DND-41 (cell line): ENCODE data around the gene HNRNPLL.

Experiments used
- ATAC-seq: fragments of 200-7000 bp; cut with Tn5 transposase; 3 replicates; pipeline ENCODE4 v1.9.1; 2021; ENCODE audit warnings: low read depth; ENCODE audit not compliant: insufficient read depth
- DNase-seq: peaks from one replicate; pipeline ENCODE4 v3.0.0-alpha.2; 2020
- H2AFZ ChIP-seq: 2 replicates; pipeline ENCODE4 v1.6.0; 2012; ENCODE audit warnings: low read depth, low read length
- H3K27ac ChIP-seq: 2 replicates; pipeline ENCODE4 v1.5.1; 2012; ENCODE audit warnings: low read length, inconsistent platforms
- H3K27me3 ChIP-seq: fragments of 200-600 bp; sonication (generic); 2 replicates; pipeline ENCODE4 v1.6.0; 2012; ENCODE audit warnings: low read length, mild to moderate bottlenecking, inconsistent platforms; ENCODE audit not compliant: insufficient read depth, poor library complexity
- H3K36me3 ChIP-seq: 2 replicates; pipeline ENCODE4 v1.5.1; 2012; ENCODE audit warnings: low read length, inconsistent platforms; ENCODE audit not compliant: insufficient read depth
- H3K4me1 ChIP-seq: 2 replicates; pipeline ENCODE4 v1.5.1; 2012; ENCODE audit warnings: mild to moderate bottlenecking, low read length; ENCODE audit not compliant: insufficient read depth
- H3K4me2 ChIP-seq: 2 replicates; pipeline ENCODE4 v1.6.0; 2012; ENCODE audit warnings: mild to moderate bottlenecking, moderate library complexity, low read length, inconsistent platforms; ENCODE audit not compliant: insufficient read depth
- H3K4me3 ChIP-seq, 2 experiments: fragments of 200-600 bp in 1 of 2; shearing (Covaris generic) in 1 of 2; 2 replicates each; pipeline ENCODE4 v1.5.1; 2012 to 2016; ENCODE audit warnings: inconsistent platforms in 2 of 2, low read length in 2 of 2, mild to moderate bottlenecking in 2 of 2, low read depth in 1 of 2, moderate library complexity in 1 of 2
- H3K79me2 ChIP-seq: 2 replicates; pipeline ENCODE4 v1.6.0; 2012; ENCODE audit warnings: low read length, inconsistent platforms; ENCODE audit not compliant: insufficient read depth
- H3K9ac ChIP-seq: 2 replicates; pipeline ENCODE4 v1.6.0; 2012; ENCODE audit warnings: low read depth, mild to moderate bottlenecking, inconsistent platforms, low read length, moderate library complexity
- H3K9me3 ChIP-seq: 2 replicates; pipeline ENCODE4 v1.5.1; 2012; ENCODE audit warnings: low read length, moderate library complexity, mild to moderate bottlenecking, inconsistent platforms; ENCODE audit not compliant: insufficient read depth, severe bottlenecking
- H4K20me1 ChIP-seq: 2 replicates; pipeline ENCODE4 v1.6.0; 2012; ENCODE audit warnings: low read length; ENCODE audit not compliant: insufficient read depth
- EZH2 ChIP-seq: IDR thresholded peaks from 3 replicates; pipeline ENCODE4 v1.6.1; 2012; ENCODE audit warnings: borderline replicate concordance, low read depth, mild to moderate bottlenecking, moderate library complexity, low read length, inconsistent platforms; ENCODE audit not compliant: severe bottlenecking
- TF ChIP-seq, protein P1 (sequence below): IDR thresholded peaks from 2 replicates; pipeline ENCODE4 v1.5.1; 2012; ENCODE audit warnings: borderline replicate concordance, low read length, moderate library complexity, mild to moderate bottlenecking; ENCODE audit not compliant: poor library complexity, severe bottlenecking; ENCODE audit errors: extremely low read depth

HNRNPLL gene

DNA sequence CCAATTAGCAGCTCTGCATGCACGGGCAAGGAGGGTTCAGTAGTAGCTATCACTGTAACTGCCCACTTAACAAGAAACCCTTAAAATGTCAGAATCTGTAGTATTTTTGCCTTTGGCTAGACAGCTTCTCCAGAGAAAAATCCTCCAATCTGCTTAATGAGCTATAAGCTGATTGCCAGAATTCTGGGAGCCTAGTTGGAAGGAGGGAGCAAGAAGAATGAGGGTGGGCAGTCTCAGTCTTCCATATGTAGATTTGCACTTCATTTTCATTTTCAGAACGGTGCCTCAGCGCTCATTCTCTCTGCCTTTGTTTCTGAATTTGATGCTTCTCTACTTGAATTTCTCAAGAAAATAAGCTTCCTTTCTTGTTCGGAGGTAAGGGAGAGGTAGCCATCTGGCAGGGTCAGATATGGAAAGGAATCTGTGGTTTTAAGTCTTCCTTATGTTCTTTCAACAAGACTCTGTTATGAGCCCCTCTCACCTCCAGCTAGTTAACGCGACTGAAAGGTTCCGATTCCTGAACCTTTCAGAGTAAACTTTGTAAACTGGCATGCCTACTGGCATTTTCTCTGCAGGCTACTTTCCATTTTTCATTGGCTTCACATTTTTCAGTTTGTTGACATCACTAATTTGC is 53.5 kb downstream of the HNRNPLL start:
- no peak for DNase-seq
- ATAC-seq: no peak
- no peak overlapping the region for H3K27ac ChIP-seq
- H4K20me1 ChIP-seq: no peaks in the 10 kb centered on the region
- H3K9ac ChIP-seq: no peak overlapping the region
- H3K4me2 ChIP-seq: no peak overlapping the region
- peaks cover 6% of the 10 kb centered on the region; the same call in 1 of the 2 replicates for H3K4me1 ChIP-seq
- H3K27me3 ChIP-seq: no peaks in the 10 kb centered on the region
- H3K4me3 ChIP-seq: no peak overlapping the region
- H3K36me3 ChIP-seq: no peaks in the 10 kb centered on the region
- H3K9me3 ChIP-seq: peaks cover 3% of the 10 kb centered on the region
- no peaks in the 10 kb centered on the region for H3K79me2 ChIP-seq
- no peak for TF ChIP-seq EZH2
- TF ChIP-seq, protein P1, sequence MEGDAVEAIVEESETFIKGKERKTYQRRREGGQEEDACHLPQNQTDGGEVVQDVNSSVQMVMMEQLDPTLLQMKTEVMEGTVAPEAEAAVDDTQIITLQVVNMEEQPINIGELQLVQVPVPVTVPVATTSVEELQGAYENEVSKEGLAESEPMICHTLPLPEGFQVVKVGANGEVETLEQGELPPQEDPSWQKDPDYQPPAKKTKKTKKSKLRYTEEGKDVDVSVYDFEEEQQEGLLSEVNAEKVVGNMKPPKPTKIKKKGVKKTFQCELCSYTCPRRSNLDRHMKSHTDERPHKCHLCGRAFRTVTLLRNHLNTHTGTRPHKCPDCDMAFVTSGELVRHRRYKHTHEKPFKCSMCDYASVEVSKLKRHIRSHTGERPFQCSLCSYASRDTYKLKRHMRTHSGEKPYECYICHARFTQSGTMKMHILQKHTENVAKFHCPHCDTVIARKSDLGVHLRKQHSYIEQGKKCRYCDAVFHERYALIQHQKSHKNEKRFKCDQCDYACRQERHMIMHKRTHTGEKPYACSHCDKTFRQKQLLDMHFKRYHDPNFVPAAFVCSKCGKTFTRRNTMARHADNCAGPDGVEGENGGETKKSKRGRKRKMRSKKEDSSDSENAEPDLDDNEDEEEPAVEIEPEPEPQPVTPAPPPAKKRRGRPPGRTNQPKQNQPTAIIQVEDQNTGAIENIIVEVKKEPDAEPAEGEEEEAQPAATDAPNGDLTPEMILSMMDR: no peak
- no peak overlapping the region for H2AFZ ChIP-seq

DNA sequence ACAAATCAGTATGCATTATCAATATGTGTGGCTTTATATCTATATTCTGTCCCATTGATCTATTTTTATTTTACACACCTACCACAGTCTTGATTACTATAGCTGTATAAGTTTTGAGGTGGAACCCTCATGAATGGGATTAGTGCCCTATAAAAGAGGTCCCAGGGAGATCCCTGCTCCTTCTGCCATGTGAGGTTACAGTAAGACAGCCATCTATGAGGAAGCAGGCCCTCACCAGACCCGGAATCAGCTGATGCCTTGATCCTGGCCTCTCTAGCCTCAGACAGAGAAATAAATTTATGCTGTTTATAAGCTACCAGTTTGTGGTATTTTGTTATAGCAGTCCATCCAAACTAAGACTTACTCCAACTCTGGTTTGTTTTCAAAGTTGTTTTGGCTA is 54.9 kb downstream of the HNRNPLL start:
- Histone ChIP-seq H3K4me1 (peaks cover 20% of the 10 kb centered on the region), H3K9ac (no peak overlapping the region), H3K9me3 (peaks cover 3% of the 10 kb centered on the region), H3K27me3 (no peaks in the 10 kb centered on the region), H3K79me2 (no peaks in the 10 kb centered on the region), H4K20me1 (no peaks in the 10 kb centered on the region), H3K4me3 (no peak overlapping the region), H3K4me2 (no peak overlapping the region), H3K36me3 (no peaks in the 10 kb centered on the region), H3K27ac (no peak overlapping the region), H2AFZ (no peak overlapping the region)
- DNase-seq (no peak), ATAC-seq (no peak)
- no peak for TF ChIP-seq EZH2
- TF ChIP-seq, protein P1: no peak

DNA sequence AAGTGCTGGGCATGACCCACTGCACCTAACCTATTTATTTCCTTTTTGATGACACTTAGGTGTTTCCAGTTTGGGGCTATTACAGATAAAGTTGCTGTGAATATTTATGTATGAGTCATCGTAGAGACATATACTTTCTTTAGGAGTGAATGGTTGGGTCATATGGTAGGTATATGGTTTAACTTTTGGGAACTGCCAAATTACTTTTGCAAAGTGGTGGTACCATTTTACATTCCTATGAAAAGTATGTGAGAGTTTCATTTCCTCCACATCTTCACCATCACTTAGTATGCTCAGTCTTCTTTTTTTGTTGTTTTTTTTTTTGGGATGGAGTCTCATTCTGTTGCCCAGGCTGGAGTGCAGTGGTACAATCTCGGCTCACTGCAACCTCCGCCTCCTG is 56.1 kb downstream of the HNRNPLL start:
- H3K36me3 ChIP-seq: no peaks in the 10 kb centered on the region
- no peak overlapping the region for H2AFZ ChIP-seq
- no peak overlapping the region for H3K9ac ChIP-seq
- H3K4me3 ChIP-seq: no peak overlapping the region
- DNase-seq (no peak), ATAC-seq (no peak)
- no peak overlapping the region for H3K4me2 ChIP-seq
- no peaks in the 10 kb centered on the region for H3K79me2 ChIP-seq
- peaks cover 3% of the 10 kb centered on the region for H3K9me3 ChIP-seq
- no peaks in the 10 kb centered on the region for H4K20me1 ChIP-seq
- peaks cover 27% of the 10 kb centered on the region for H3K4me1 ChIP-seq
- no peak overlapping the region for H3K27ac ChIP-seq
- no peaks in the 10 kb centered on the region for H3K27me3 ChIP-seq
- TF ChIP-seq EZH2: no peak
- TF ChIP-seq, protein P1: no peak
